Pancreas (tissue), 10 donors: ENCODE measurements around the gene DTX3. TPM values are rescaled to one million over a fixed set of nuclear protein-coding genes. Genes with fewer than 3 reads are reported as not detected.
"Not testable (repeated sequence)": the region's sequence is repeated elsewhere in the genome, so short reads cannot be mapped to it uniquely, and the experiment has no call there.

ENCODE experiments used
- ATAC-seq, 4 donors: fragments of 200-7000 bp; cut with Tn5 transposase; one replicate each; pipeline versions ENCODE4 v1.8.0 to v1.9.1; 2020; ENCODE audit warnings: mild to moderate bottlenecking in 4 of 4, moderate library complexity in 4 of 4
- DNase-seq, 6 donors: peaks; one replicate each; pipeline ENCODE4 v3.0.0-alpha.2; 2020
- FAIRE-seq: peaks from 2 replicates; lab custom pipeline; 2012; peaks lifted over from hg19 to GRCh38; lab: Jason Lieb, UNC
- H3K27ac ChIP-seq, 4 donors: fragments of 200-600 bp; sonication (generic); 1 replicate in 3 of 4; 2 replicates in 1 of 4; pipeline versions ENCODE4 v1.5.0 to v1.8.0; 2020
- H3K27me3 ChIP-seq, 4 donors: fragments of 200-600 bp; one replicate each; pipeline ENCODE4 v1.8.0; 2021
- H3K36me3 ChIP-seq, 3 donors: fragments of 200-600 bp; sonication (generic) in 1 of 3; one replicate each; pipeline versions ENCODE4 v1.5.0 to v1.8.0; 2020 to 2021
- H3K4me1 ChIP-seq, 3 donors: fragments of 200-600 bp; one replicate each; pipeline ENCODE4 v1.8.0; 2021
- H3K4me3 ChIP-seq, 4 donors: fragments of 200-600 bp; sonication (generic) in 2 of 4; one replicate each; pipeline versions ENCODE4 v1.5.0 to v1.8.0; 2020 to 2021
- H3K9me3 ChIP-seq, 4 donors: fragments of 200-600 bp; one replicate each; pipeline ENCODE4 v1.8.0; 2021
- CTCF ChIP-seq, 4 donors: fragments of 200-600 bp; sonication (generic) in 3 of 4; IDR thresholded peaks; one replicate each; pipeline versions ENCODE4 v1.5.0 to v1.8.0; 2021; ENCODE audit warnings: antibody characterized with exemption in 4 of 4
- WGBS, 2 donors: extraction: QIAGEN DNeasy Blood & Tissue Kit; methylation state at CpG; one replicate each; pipeline ENCODE4 v1.1.7; 2013; 5-methylcytosine and 5-hydroxymethylcytosine counted together
- intact Hi-C, 3 donors: fragments of 100-400 bp; cut with DNase I; formaldehyde crosslinking; loops; one replicate each; pipeline versions ENCODE4 v1.11.1 to v1.14.2; 2022
- polyA plus RNA-seq, 2 donors: library from polyadenylated mRNA; stranded (reverse); fragments of 200-250 nt; gene quantifications; one replicate each; pipeline ENCODE4 v1.2.3, GENCODE V29; 2013
- total RNA-seq, 6 donors: library from RNA; stranded (reverse); fragmentation: NEBNext Ultra II Directional in 4 of 6; extraction: Animal tissue kit (Norgen Biotek cat#: 25700) in 4 of 6; gene quantifications; one replicate each; pipeline versions ENCODE4 v1.2.1 to v1.2.4, GENCODE V29; 2021 to 2023
- donor health status: healthy with polysubstance abuse.
- donor health status: DM: no; HTN: no; CAD: no; lungs with moderate emphysema.
- donor health status: DM: no; HTN: no; CAD: no.
- donor health status: control.
- donor health status: control.
- donor health status: Bipolar disorder and iron deficiency.
- donor health status: DM: yes; HTN: yes; CAD: no.
- donor health status: DM: no; HTN: no; CAD: no.
- donor health status: DM: no; HTN: no; CAD: no.
- donor health status: DM: yes; HTN: yes; CAD: no.

The DTX3 gene
- total and polyA plus RNA-seq, 8 donors, result 9.0 to 71.7 (median 13.5) TPM

GRCh38 chr12:57563358-57563757 lies 41.3 kb upstream of the DTX3 start:
- TF ChIP-seq CTCF (IDR thresholded peaks at IDR 0.05), result no peak
- 50 to 52% methylated on average over 4 of the region's 4 CpGs for WGBS, 2 donors

GRCh38 chr12:57564178-57564740 lies 40.4 kb upstream of the DTX3 start:
- FAIRE-seq (no peak), ATAC-seq (no peak), DNase-seq (no peak)
- 73 to 76% methylated on average over 7 of the region's 7 CpGs for WGBS, 2 donors
- Histone ChIP-seq H3K36me3 (no peaks in the 10 kb centered on the region), H3K4me3 (no peak overlapping the region), H3K27me3 (no peaks in the 10 kb centered on the region), H3K9me3 (no peaks in the 10 kb centered on the region), H3K4me1 (no peaks in the 10 kb centered on the region), H3K27ac (no peak overlapping the region)
- TF ChIP-seq CTCF (IDR thresholded peaks at IDR 0.05), result no peak
- intact Hi-C loops, result no loop called here

More at GRCh38 chr12:57563358-57563757, 41.3 kb upstream of the DTX3 start:
- DNase-seq (no peak), FAIRE-seq (no peak), ATAC-seq (no peak)
- Histone ChIP-seq H3K27me3 (no peaks in the 10 kb centered on the region), H3K4me3 (no peak overlapping the region), H3K9me3 (no peaks in the 10 kb centered on the region), H3K27ac (no peak overlapping the region), H3K4me1 (no peaks in the 10 kb centered on the region), H3K36me3 (no peaks in the 10 kb centered on the region)
- intact Hi-C loops, result no loop called here

DNA sequence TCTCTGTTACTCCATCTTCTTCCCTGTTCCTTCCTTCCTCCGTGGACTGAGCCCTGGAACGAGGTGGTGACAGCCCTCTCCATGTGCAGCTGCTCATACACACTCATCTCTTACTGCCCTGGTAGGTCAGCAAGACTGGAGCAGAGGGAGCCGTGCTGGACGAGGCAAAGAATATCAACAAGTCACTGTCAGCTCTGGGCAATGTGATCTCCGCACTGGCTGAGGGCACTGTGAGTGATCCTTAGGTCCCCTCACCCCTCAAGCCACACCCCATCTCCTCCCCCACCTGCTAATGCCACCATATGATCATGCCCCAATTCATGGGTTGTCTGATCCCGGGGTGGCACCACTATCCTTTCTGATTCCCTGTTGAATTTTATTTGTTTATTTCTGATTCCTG lies 35.8 kb upstream of the DTX3 start:
- Histone ChIP-seq H3K27me3 (no peaks in the 10 kb centered on the region), H3K36me3 (no peaks in the 10 kb centered on the region), H3K27ac (no peak overlapping the region), H3K4me1 (no peaks in the 10 kb centered on the region), H3K9me3 (no peaks in the 10 kb centered on the region), H3K4me3 (no peak overlapping the region)
- 60 to 67% methylated on average over 6 of the region's 6 CpGs for WGBS, 2 donors
- TF ChIP-seq CTCF (IDR thresholded peaks at IDR 0.05), result no peak
- ATAC-seq (no peak), FAIRE-seq (no peak), DNase-seq (no peak)
- intact Hi-C loops, result no loop called here

GRCh38 chr12:57569858-57570257 lies 34.8 kb upstream of the DTX3 start:
- intact Hi-C loops, result loop anchor here in 1 of 3 donors (10.0 kb wide), 1 partner anchor 55 kb away; no protein-coding TSS in a partner anchor
- no peak for ATAC-seq
- TF ChIP-seq CTCF (IDR thresholded peaks at IDR 0.05), result no peak
- no peaks in the 10 kb centered on the region for H3K4me1 ChIP-seq
- DNase-seq, result no peak
- no peaks in the 10 kb centered on the region for H3K9me3 ChIP-seq
- H3K4me3 ChIP-seq, result no peak overlapping the region
- H3K27ac ChIP-seq, result no peak overlapping the region
- 76 to 79% methylated on average over 18 of the region's 18 CpGs for WGBS, 2 donors
- H3K36me3 ChIP-seq, result no peaks in the 10 kb centered on the region
- no peaks in the 10 kb centered on the region for H3K27me3 ChIP-seq
- no peak for FAIRE-seq

DNA sequence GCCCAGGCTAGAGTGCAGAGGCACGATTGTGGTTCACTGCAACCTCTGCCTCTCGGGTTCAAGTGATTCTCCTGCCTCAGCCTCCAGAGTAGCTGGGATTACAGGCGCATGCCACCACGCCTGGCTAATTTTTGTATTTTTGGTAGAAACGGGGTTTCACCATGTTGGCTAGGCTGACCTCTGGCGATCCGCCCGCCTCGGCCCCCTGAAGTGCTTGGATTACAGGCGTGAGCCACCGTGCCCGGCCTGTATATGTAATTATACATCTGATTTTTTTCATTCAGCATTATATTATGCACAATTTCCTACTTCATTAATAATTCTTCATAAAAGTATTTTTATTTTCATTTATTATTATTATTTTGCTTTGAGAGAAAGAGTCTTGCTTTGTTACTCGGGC lies 34.2 kb upstream of the DTX3 start:
- not testable (repeated sequence) for H3K27me3 ChIP-seq, H3K9me3 ChIP-seq, H3K36me3 ChIP-seq, ATAC-seq, H3K4me3 ChIP-seq, H3K4me1 ChIP-seq, DNase-seq, FAIRE-seq, H3K27ac ChIP-seq
- intact Hi-C loops, result loop anchor here in 1 of 3 donors (10.0 kb wide), 1 partner anchor 54 kb away; no protein-coding TSS in a partner anchor
- 80 to 83% methylated on average over 13 of the region's 13 CpGs for WGBS, 2 donors
